Measurements from ENCODE around the gene PRIMPOL. TPM values are rescaled to one million over a fixed set of nuclear protein-coding genes. Genes with fewer than 3 reads are reported as not detected.

The PRIMPOL gene
- total and polyA plus RNA-seq, 9 of the 15 experiments (the other 6 are each of a cell fraction or from before 2014, with no cell fraction given): 11.0 to 32.0 (median 16.1) TPM

DNA sequence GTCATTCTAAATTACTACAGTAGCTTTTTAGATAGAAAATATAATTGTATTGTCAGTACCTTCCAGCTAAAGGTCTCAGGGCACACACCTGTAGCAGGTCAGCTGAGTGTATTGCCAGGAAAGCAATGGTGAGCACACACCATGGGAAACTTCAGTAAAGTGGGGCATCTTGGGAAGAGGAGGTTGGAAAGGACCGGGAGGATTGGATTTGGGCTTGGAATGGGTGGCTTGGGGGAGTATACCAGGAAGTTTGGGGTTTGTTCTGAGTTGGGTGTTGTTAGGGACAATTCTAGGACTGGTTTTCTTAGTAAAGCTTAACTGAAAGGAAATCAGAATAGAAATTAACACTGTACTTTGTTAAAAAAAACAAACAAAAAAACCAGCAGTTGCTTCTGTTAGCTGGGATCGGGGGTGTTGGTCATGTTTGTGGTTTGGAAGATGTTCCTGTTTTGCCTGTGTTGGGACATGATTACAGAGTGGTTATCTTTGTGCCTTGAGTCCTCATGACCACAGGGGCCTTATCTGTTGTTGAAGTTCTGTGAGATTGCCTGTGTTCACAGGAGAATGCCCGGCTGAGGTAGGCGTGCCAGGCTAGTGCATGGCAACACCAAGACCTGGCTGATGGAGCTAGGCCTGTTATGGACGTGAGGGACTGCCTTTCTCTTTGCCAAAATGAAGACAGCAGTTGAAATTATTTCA lies 35.1 kb downstream of the PRIMPOL start (continued):
- TF ChIP-seq, protein P1, sequence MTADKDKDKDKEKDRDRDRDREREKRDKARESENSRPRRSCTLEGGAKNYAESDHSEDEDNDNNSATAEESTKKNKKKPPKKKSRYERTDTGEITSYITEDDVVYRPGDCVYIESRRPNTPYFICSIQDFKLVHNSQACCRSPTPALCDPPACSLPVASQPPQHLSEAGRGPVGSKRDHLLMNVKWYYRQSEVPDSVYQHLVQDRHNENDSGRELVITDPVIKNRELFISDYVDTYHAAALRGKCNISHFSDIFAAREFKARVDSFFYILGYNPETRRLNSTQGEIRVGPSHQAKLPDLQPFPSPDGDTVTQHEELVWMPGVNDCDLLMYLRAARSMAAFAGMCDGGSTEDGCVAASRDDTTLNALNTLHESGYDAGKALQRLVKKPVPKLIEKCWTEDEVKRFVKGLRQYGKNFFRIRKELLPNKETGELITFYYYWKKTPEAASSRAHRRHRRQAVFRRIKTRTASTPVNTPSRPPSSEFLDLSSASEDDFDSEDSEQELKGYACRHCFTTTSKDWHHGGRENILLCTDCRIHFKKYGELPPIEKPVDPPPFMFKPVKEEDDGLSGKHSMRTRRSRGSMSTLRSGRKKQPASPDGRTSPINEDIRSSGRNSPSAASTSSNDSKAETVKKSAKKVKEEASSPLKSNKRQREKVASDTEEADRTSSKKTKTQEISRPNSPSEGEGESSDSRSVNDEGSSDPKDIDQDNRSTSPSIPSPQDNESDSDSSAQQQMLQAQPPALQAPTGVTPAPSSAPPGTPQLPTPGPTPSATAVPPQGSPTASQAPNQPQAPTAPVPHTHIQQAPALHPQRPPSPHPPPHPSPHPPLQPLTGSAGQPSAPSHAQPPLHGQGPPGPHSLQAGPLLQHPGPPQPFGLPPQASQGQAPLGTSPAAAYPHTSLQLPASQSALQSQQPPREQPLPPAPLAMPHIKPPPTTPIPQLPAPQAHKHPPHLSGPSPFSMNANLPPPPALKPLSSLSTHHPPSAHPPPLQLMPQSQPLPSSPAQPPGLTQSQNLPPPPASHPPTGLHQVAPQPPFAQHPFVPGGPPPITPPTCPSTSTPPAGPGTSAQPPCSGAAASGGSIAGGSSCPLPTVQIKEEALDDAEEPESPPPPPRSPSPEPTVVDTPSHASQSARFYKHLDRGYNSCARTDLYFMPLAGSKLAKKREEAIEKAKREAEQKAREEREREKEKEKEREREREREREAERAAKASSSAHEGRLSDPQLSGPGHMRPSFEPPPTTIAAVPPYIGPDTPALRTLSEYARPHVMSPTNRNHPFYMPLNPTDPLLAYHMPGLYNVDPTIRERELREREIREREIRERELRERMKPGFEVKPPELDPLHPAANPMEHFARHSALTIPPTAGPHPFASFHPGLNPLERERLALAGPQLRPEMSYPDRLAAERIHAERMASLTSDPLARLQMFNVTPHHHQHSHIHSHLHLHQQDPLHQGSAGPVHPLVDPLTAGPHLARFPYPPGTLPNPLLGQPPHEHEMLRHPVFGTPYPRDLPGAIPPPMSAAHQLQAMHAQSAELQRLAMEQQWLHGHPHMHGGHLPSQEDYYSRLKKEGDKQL (CRISPR knock-in tag; IDR thresholded peaks at IDR 0.05; ENCODE audit: borderline replicate concordance): no peak
- peak; percentile 100 for TF ChIP-seq SMARCA4 (IDR thresholded peaks at IDR 0.05)
- peak; percentile 77 for TF ChIP-seq EGR1 (conservative IDR thresholded peaks at IDR 0.05)
- no peak for TF ChIP-seq SNIP1 (IDR thresholded peaks at IDR 0.05; ENCODE audit: low read depth)
- TF ChIP-seq ZNF354B (CRISPR knock-in tag; IDR thresholded peaks at IDR 0.05): peak; percentile 41; the same call in 1 of the 2 replicates
- TF ChIP-seq POLR2H (tag; IDR thresholded peaks at IDR 0.05; ENCODE audit: low read depth): no peak
- TF ChIP-seq HMGN3 (IDR thresholded peaks at IDR 0.05; ENCODE audit: borderline replicate concordance, extremely low read depth, insufficient read length, low read depth, low read length): peak; percentile 75
- no peak for TF ChIP-seq FOXA1 (IDR thresholded peaks at IDR 0.05; ENCODE audit: borderline replicate concordance)
- TF ChIP-seq PHF21A (IDR thresholded peaks at IDR 0.05; ENCODE audit: borderline replicate concordance, low read depth): no peak
- TF ChIP-seq, protein P2, sequence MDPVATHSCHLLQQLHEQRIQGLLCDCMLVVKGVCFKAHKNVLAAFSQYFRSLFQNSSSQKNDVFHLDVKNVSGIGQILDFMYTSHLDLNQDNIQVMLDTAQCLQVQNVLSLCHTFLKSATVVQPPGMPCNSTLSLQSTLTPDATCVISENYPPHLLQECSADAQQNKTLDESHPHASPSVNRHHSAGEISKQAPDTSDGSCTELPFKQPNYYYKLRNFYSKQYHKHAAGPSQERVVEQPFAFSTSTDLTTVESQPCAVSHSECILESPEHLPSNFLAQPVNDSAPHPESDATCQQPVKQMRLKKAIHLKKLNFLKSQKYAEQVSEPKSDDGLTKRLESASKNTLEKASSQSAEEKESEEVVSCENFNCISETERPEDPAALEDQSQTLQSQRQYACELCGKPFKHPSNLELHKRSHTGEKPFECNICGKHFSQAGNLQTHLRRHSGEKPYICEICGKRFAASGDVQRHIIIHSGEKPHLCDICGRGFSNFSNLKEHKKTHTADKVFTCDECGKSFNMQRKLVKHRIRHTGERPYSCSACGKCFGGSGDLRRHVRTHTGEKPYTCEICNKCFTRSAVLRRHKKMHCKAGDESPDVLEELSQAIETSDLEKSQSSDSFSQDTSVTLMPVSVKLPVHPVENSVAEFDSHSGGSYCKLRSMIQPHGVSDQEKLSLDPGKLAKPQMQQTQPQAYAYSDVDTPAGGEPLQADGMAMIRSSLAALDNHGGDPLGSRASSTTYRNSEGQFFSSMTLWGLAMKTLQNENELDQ (CRISPR knock-in tag; IDR thresholded peaks at IDR 0.05; ENCODE audit: borderline replicate concordance): no peak
- TF ChIP-seq CHD1 (IDR thresholded peaks at IDR 0.05; ENCODE audit: low read length): no peak
- no peak for TF ChIP-seq ZFP1 (CRISPR knock-in tag; IDR thresholded peaks at IDR 0.05)
- TF ChIP-seq, protein P3, sequence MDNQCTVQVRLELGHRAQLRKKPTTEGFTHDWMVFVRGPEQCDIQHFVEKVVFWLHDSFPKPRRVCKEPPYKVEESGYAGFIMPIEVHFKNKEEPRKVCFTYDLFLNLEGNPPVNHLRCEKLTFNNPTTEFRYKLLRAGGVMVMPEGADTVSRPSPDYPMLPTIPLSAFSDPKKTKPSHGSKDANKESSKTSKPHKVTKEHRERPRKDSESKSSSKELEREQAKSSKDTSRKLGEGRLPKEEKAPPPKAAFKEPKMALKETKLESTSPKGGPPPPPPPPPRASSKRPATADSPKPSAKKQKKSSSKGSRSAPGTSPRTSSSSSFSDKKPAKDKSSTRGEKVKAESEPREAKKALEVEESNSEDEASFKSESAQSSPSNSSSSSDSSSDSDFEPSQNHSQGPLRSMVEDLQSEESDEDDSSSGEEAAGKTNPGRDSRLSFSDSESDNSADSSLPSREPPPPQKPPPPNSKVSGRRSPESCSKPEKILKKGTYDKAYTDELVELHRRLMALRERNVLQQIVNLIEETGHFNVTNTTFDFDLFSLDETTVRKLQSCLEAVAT (IDR thresholded peaks at IDR 0.05): peak in 1 of 2 experiments; percentile 99; a peak in 2 of 4 replicates
- peak; percentile 99 for TF ChIP-seq CBFB (CRISPR knock-in tag; IDR thresholded peaks at IDR 0.05)
- TF ChIP-seq ERF (CRISPR knock-in tag; IDR thresholded peaks at IDR 0.05): no peak
- TF ChIP-seq, protein P4, sequence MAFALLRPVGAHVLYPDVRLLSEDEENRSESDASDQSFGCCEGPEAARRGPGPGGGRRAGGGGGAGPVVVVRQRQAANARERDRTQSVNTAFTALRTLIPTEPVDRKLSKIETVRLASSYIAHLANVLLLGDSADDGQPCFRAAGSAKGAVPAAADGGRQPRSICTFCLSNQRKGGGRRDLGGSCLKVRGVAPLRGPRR (CRISPR knock-in tag; IDR thresholded peaks at IDR 0.05): no peak
- no peak for TF ChIP-seq BDP1 (IDR thresholded peaks at IDR 0.05; ENCODE audit: insufficient read depth, insufficient read length)
- no peak for TF ChIP-seq TSC22D4 (tag; IDR thresholded peaks at IDR 0.05)
- no peak for TF ChIP-seq TEAD2 (tag; IDR thresholded peaks at IDR 0.05)

Measured in K562 (cell line).